HCT116 (cell line): ENCODE results near the gene CFL1. TPM values are rescaled to one million over a fixed set of nuclear protein-coding genes. Genes with fewer than 3 reads are reported as not detected.
"Not testable (repeated sequence)": the region's sequence is repeated elsewhere in the genome, so short reads cannot be mapped to it uniquely, and the experiment has no call there.

Source experiments
- ATAC-seq: fragments of 200-7000 bp; cut with Tn5 transposase; 2 replicates; pipeline ENCODE4 v1.9.1; 2020; ENCODE audit warnings: mild to moderate bottlenecking, moderate library complexity
- BruUV-seq: library from RNA; stranded (reverse); fragments of 400-500 nt; replicated peaks from 2 replicates; lab custom pipeline; 2021; lab: Mats Ljungman, UMichigan
- CTCF ChIA-PET: fragments of 300-600 bp; sonication (Branson Sonifier 250); formaldehyde crosslinking; loops from one replicate; lab custom pipeline; 2021; ENCODE audit warnings: antibody characterized with exemption; lab: Charles Lee
- POLR2A ChIA-PET: fragments of 300-600, 350-600 bp; sonication (Branson Sonifier 250); formaldehyde crosslinking; loops from one replicate; lab custom pipeline; 2021; ENCODE audit warnings: antibody characterized with exemption; lab: Charles Lee
- RAD21 ChIA-PET, 2 experiments: fragments of 300-600 bp; sonication (Branson Sonifier 250); formaldehyde crosslinking; loops; one replicate each; lab custom pipeline; 2023; ENCODE audit warnings: low total read pairs in 2 of 2; ENCODE audit not compliant: uncharacterized antibody in 2 of 2, unreplicated experiment in 2 of 2, low non-redundant PET in 1 of 2; lab: Charles Lee
- DNase-seq: peaks from one replicate; pipeline ENCODE4 v3.0.0-alpha.2; 2010; ENCODE audit warnings: low read depth, low spot score
- H2AFZ ChIP-seq: fragments of 200-600 bp; shearing (Covaris generic), sonication (generic); 2 replicates; pipeline ENCODE4 v1.6.1; 2017; ENCODE audit warnings: low read depth, mixed run types, mixed read lengths, antibody characterized with exemption, low read length; ENCODE audit not compliant: poor library complexity, severe bottlenecking
- H3K27ac ChIP-seq: 2 replicates; pipeline ENCODE4 v1.5.1; 2012; ENCODE audit warnings: low read depth, low read length
- H3K27me3 ChIP-seq: fragments of 200-600 bp; sonication (generic); 2 replicates; pipeline ENCODE4 v1.6.1; 2016; ENCODE audit warnings: mixed run types, low read length, mixed read lengths; ENCODE audit not compliant: insufficient read depth
- H3K36me3 ChIP-seq, 2 experiments: fragments of 200-500 bp in 1 of 2; fragments of 200-600 bp in 1 of 2; sonication (Bioruptor generic) in 1 of 2; sonication (generic) in 1 of 2; 2 replicates each; pipeline versions ENCODE4 v1.5.1 to v1.6.1; 2014 to 2016; ENCODE audit warnings: low read length in 2 of 2, inconsistent platforms in 1 of 2, mixed read lengths in 1 of 2, mixed run types in 1 of 2; ENCODE audit not compliant: insufficient read depth in 2 of 2, control insufficient read depth in 1 of 2
- H3K4me1 ChIP-seq, 2 experiments: fragments of 200-600 bp in 1 of 2; sonication (generic) in 1 of 2; 2 replicates each; pipeline versions ENCODE4 v1.5.1 to v1.6.1; 2012 to 2017; ENCODE audit warnings: low read length in 2 of 2, inconsistent platforms in 1 of 2, mild to moderate bottlenecking in 1 of 2, mixed read lengths in 1 of 2, mixed run types in 1 of 2, moderate library complexity in 1 of 2; ENCODE audit not compliant: insufficient read depth in 2 of 2, control insufficient read depth in 1 of 2
- H3K4me2 ChIP-seq: fragments of 200-600 bp; sonication (generic); 2 replicates; pipeline ENCODE4 v1.6.1; 2017; ENCODE audit warnings: mixed run types, low read length, mixed read lengths
- H3K4me3 ChIP-seq, 2 experiments: fragments of 200-600 bp in 1 of 2; sonication (generic) in 1 of 2; replicated peaks in 1 of 2; 2 replicates each; pipeline ENCODE4 v1.5.1; 2011 to 2016; ENCODE audit warnings: low read length in 2 of 2, control low read depth in 1 of 2, low read depth in 1 of 2, mild to moderate bottlenecking in 1 of 2, mixed read lengths in 1 of 2, mixed run types in 1 of 2
- H3K79me2 ChIP-seq: fragments of 200-600 bp; sonication (generic); 2 replicates; pipeline ENCODE4 v1.6.1; 2017; ENCODE audit warnings: mild to moderate bottlenecking, mixed run types, low read length, moderate library complexity, mixed read lengths; ENCODE audit not compliant: insufficient read depth
- H3K9ac ChIP-seq: fragments of 200-600 bp; sonication (generic); 2 replicates; pipeline ENCODE4 v1.6.1; 2016; ENCODE audit warnings: low read length, mixed read lengths
- H3K9me2 ChIP-seq: fragments of 200-600 bp; sonication (generic), shearing (Covaris generic); 2 replicates; pipeline ENCODE4 v1.6.1; 2017; ENCODE audit warnings: mixed run types, mild to moderate bottlenecking, moderate library complexity; ENCODE audit not compliant: insufficient read depth
- H3K9me3 ChIP-seq, 2 experiments: fragments of 200-500 bp in 1 of 2; fragments of 200-600 bp in 1 of 2; sonication (Bioruptor generic) in 1 of 2; sonication (generic) in 1 of 2; 2 replicates each; pipeline ENCODE4 v1.6.1; 2014 to 2017; ENCODE audit warnings: low read length in 2 of 2, mixed read lengths in 2 of 2, inconsistent platforms in 1 of 2, low read depth in 1 of 2, mild to moderate bottlenecking in 1 of 2, mixed run types in 1 of 2, moderate library complexity in 1 of 2; ENCODE audit not compliant: control insufficient read depth in 1 of 2, insufficient read depth in 1 of 2
- H4K20me1 ChIP-seq: fragments of 200-600 bp; sonication (generic), shearing (Covaris generic); 2 replicates; pipeline ENCODE4 v1.6.1; 2017; ENCODE audit warnings: mixed run types, mild to moderate bottlenecking, moderate library complexity; ENCODE audit not compliant: insufficient read depth
- ATF3 ChIP-seq: IDR thresholded peaks from 2 replicates; pipeline ENCODE4 v1.6.1; 2012
- CBX3 ChIP-seq: IDR thresholded peaks from 2 replicates; pipeline ENCODE4 v1.6.1; 2012; ENCODE audit warnings: low read depth
- ELF1 ChIP-seq: IDR thresholded peaks from 2 replicates; pipeline ENCODE4 v1.6.1; 2012; ENCODE audit warnings: low read depth, borderline replicate concordance
- FOSL1 ChIP-seq: IDR thresholded peaks from 2 replicates; pipeline ENCODE4 v1.6.1; 2012; ENCODE audit warnings: low read depth
- MAX ChIP-seq: IDR thresholded peaks from 2 replicates; pipeline ENCODE4 v1.6.1; 2012
- POLR2AphosphoS5 ChIP-seq: IDR thresholded peaks from 2 replicates; pipeline ENCODE4 v1.6.1; 2011; ENCODE audit warnings: mild to moderate bottlenecking, low read depth, low read length, moderate library complexity
- RAD21 ChIP-seq: IDR thresholded peaks from 2 replicates; pipeline ENCODE4 v1.6.1; 2012; ENCODE audit warnings: low read depth, mild to moderate bottlenecking
- SIN3A ChIP-seq: IDR thresholded peaks from 2 replicates; pipeline ENCODE4 v1.6.1; 2012; ENCODE audit warnings: low read depth
- SP1 ChIP-seq: IDR thresholded peaks from 2 replicates; pipeline ENCODE4 v1.6.1; 2012; ENCODE audit warnings: low read depth
- ZBTB33 ChIP-seq: IDR thresholded peaks from 2 replicates; pipeline ENCODE4 v1.6.1; 2011; ENCODE audit warnings: mild to moderate bottlenecking, low read length, moderate library complexity; ENCODE audit not compliant: insufficient replicate concordance; ENCODE audit errors: extremely low read depth
- ZFX ChIP-seq: fragments of 450-650 bp; IDR thresholded peaks from 2 replicates; pipeline ENCODE4 v1.6.1; 2017
- intact Hi-C: fragments of 100-400 bp; cut with micrococcal nuclease; formaldehyde crosslinking; loops from 2 replicates; pipeline ENCODE4 v1.10.0; 2022
- total RNA-seq: library from RNA; stranded (reverse); gene quantifications from one replicate; pipeline ENCODE4 v1.2.1, GENCODE V29; 2021; ENCODE audit not compliant: unreplicated experiment

The CFL1 gene
- total RNA-seq, 1 experiment from 2014 or later: 1,270 TPM

- Histone ChIP-seq H3K4me1 (no peaks in the 10 kb centered on the region), H3K9ac (no peak within 1 kb of the TSS), H3K27me3 (peaks cover 17% of the 10 kb centered on the region), H3K4me2 (no peak within 1 kb of the TSS), H3K79me2 (no peaks in the 10 kb centered on the region), H4K20me1 (no peaks in the 10 kb centered on the region), H2AFZ (no peak within 1 kb of the TSS), H3K9me2 (no peaks in the 10 kb centered on the region), H3K9me3 (no peaks in the 10 kb centered on the region), H3K4me3 (no peak within 1 kb of the TSS), H3K36me3 (no peaks in the 10 kb centered on the region), H3K27ac (no peak within 1 kb of the TSS)
- POLR2A ChIA-PET: no interaction called here
- intact Hi-C loops: no loop called here
- DNase-seq (no peak), ATAC-seq (no peak)
- no peak for TF ChIP-seq FOSL1
- TF ChIP-seq SP1: no peak
- TF ChIP-seq ELF1: no peak
- no peak for TF ChIP-seq ZFX
- TF ChIP-seq POLR2AphosphoS5: no peak
- TF ChIP-seq SIN3A: no peak
- TF ChIP-seq RAD21: no peak
- no peak for TF ChIP-seq ATF3
- TF ChIP-seq CBX3: no peak
- no peak for TF ChIP-seq ZBTB33
- TF ChIP-seq MAX: no peak
- CTCF ChIA-PET: no interaction called here
- RAD21 ChIA-PET: no interaction called here
- no TSS peak for BruUV-seq
Measured at GRCh38 chr11:65833297-65834030, 24.5 kb downstream of the CFL1 start, which contains the start of gene SNX32. TSS of gene SNX32 (plus strand) at chr11:65833963. CDS start at chr11:65834066, 103 bp downstream.

GRCh38 chr11:65832231-65832630 is 25.7 kb downstream of the CFL1 start:
- peaks cover 17% of the 10 kb centered on the region for H3K27me3 ChIP-seq
- H3K4me3 ChIP-seq, H4K20me1 ChIP-seq, H2AFZ ChIP-seq, DNase-seq, RAD21 ChIA-PET, ATAC-seq, H3K9me3 ChIP-seq, H3K27ac ChIP-seq, H3K9ac ChIP-seq, H3K9me2 ChIP-seq, intact Hi-C loops, H3K4me2 ChIP-seq, H3K36me3 ChIP-seq, BruUV-seq, H3K79me2 ChIP-seq, H3K4me1 ChIP-seq: not testable (repeated sequence)
- POLR2A ChIA-PET: interaction anchor here (1.3 kb wide), 1 partner anchor 41 kb away, joined by 3 read pairs; no protein-coding TSS in a partner anchor
- CTCF ChIA-PET: interaction anchor here (0.6 kb wide), 1 partner anchor 63 kb away, joined by 3 read pairs; no protein-coding TSS in a partner anchor
